ENCODE results near the gene SKOR1.

SKOR1 gene

GRCh38 chr15:67840749-67841512 lies 15.6 kb downstream of the SKOR1 start:
- no peak overlapping the region for H3K27ac ChIP-seq (ENCODE audit: low read length)
- peaks cover 5% of the 10 kb centered on the region for H3K4me1 ChIP-seq (ENCODE audit: control insufficient read depth, insufficient read depth, low read length)
- peaks cover 19% of the 10 kb centered on the region for H3K27me3 ChIP-seq (ENCODE audit: control insufficient read depth, insufficient read depth, low read length)
- H3K36me3 ChIP-seq (ENCODE audit: control insufficient read depth, insufficient read depth, low read length): peaks cover 2% of the 10 kb centered on the region; the same call in 1 of the 2 replicates
- no peak for DNase-seq (ENCODE audit: low read depth, low spot score)
- peak overlapping the region; percentile 99; the same call in 1 of the 2 replicates for H3K4me3 ChIP-seq (ENCODE audit: low read length)
- H3K9me3 ChIP-seq (ENCODE audit: control insufficient read depth, insufficient read depth, low read length): no peaks in the 10 kb centered on the region
- no CpG with 5 or more reads among the region's 17 CpGs for WGBS (ENCODE audit: insufficient coverage, insufficient read length)

DNA sequence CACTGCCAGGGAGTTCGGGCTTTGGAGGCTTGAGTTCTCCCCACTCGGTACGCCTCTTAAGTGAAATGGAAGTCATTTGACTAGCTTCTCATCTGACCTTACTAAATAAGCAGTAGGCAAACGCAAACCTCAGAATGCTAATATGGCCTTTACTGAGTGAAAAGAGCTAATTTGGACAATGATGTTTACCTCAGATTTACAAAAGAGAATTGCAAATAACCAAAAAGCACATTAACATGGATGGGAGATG lies 16.1 kb downstream of the SKOR1 start:
- peaks cover 2% of the 10 kb centered on the region; the same call in 1 of the 2 replicates for H3K36me3 ChIP-seq (ENCODE audit: control insufficient read depth, insufficient read depth, low read length)
- WGBS (ENCODE audit: insufficient coverage, insufficient read length): no CpG with 5 or more reads among the region's 4 CpGs
- peaks cover 5% of the 10 kb centered on the region for H3K4me1 ChIP-seq (ENCODE audit: control insufficient read depth, insufficient read depth, low read length)
- no peak overlapping the region for H3K27ac ChIP-seq (ENCODE audit: low read length)
- DNase-seq (ENCODE audit: low read depth, low spot score): no peak
- H3K9me3 ChIP-seq (ENCODE audit: control insufficient read depth, insufficient read depth, low read length): no peaks in the 10 kb centered on the region
- peak overlapping the region; percentile 0; the same call in 1 of the 2 replicates for H3K4me3 ChIP-seq (ENCODE audit: low read length)
- peaks cover 16% of the 10 kb centered on the region for H3K27me3 ChIP-seq (ENCODE audit: control insufficient read depth, insufficient read depth, low read length)

DNA sequence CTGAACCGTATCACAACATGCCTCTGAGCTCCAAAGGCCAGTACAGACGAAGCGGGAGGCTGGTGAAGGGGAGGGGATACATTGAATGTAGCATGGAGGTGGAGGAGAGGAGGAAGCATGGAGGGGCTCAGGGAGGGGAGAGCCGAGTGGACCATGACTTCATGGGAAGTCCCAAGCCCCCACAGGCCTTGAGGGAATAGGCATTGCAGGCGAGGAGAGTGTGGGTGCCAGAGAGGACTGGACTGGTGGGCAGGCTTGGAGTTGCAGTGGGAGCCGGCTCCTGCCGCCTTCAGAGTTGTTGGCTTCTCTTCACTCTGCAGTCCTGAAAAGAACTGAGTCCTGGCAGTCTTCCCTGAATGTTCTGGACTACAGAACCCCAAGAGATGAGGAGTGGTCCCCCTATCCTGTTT lies 17.8 kb downstream of the SKOR1 start:
- no peak for DNase-seq (ENCODE audit: low read depth, low spot score)
- H3K27me3 ChIP-seq (ENCODE audit: control insufficient read depth, insufficient read depth, low read length): peaks cover 2% of the 10 kb centered on the region; the same call in 1 of the 2 replicates
- H3K9me3 ChIP-seq (ENCODE audit: control insufficient read depth, insufficient read depth, low read length): no peaks in the 10 kb centered on the region
- WGBS (ENCODE audit: insufficient coverage, insufficient read length): no CpG with 5 or more reads among the region's 7 CpGs
- no peak overlapping the region for H3K4me3 ChIP-seq (ENCODE audit: low read length)
- peaks cover 5% of the 10 kb centered on the region for H3K4me1 ChIP-seq (ENCODE audit: control insufficient read depth, insufficient read depth, low read length)
- H3K36me3 ChIP-seq (ENCODE audit: control insufficient read depth, insufficient read depth, low read length): peaks cover 2% of the 10 kb centered on the region; the same call in 1 of the 2 replicates
- no peak overlapping the region for H3K27ac ChIP-seq (ENCODE audit: low read length)

DNA sequence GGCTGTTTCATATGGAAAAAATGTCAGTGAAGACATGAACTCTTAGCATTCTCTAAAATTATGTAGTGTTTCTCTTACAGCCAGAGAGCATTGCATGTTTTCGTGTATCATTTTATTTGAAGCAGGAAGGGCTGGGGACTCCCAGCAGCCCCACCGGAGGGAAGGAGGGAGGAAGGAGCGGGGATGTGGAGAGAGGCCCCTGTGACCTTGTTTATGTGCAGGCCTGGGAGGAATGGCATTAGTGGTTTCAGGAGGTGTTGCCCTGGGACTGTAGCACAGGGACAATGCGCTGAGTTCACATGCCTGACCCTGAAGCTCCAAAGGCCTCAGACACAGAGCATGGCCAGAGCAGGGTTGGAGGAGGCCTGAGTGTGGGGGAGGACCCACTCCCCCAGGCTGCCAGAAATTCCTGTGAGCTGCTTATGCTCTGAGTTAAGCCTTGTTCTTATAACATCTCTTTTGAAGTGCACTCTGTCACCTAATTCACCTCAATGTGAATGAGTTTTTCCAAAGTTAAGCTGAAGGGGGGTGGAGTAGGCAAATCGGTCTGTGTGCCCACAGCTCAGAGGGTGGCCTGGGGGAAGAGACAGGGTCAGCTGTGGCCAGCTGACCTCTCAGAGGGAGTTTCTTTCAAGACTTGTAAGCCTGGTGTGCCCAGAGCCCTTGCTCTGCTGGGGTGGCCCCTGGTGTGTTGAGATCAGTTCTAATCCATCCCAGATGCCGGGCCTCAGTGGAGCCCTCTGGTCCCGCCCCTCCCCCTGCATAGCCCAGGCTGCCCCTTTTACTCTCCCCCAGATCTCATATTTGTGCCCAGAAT lies 18.5 kb downstream of the SKOR1 start:
- no CpG with 5 or more reads among the region's 7 CpGs for WGBS (ENCODE audit: insufficient coverage, insufficient read length)
- H3K27ac ChIP-seq (ENCODE audit: low read length): no peak overlapping the region
- peaks cover 2% of the 10 kb centered on the region; the same call in 1 of the 2 replicates for H3K36me3 ChIP-seq (ENCODE audit: control insufficient read depth, insufficient read depth, low read length)
- no peaks in the 10 kb centered on the region for H3K9me3 ChIP-seq (ENCODE audit: control insufficient read depth, insufficient read depth, low read length)
- H3K4me1 ChIP-seq (ENCODE audit: control insufficient read depth, insufficient read depth, low read length): peaks cover 5% of the 10 kb centered on the region
- peaks cover 1% of the 10 kb centered on the region; the same call in 1 of the 2 replicates for H3K27me3 ChIP-seq (ENCODE audit: control insufficient read depth, insufficient read depth, low read length)
- H3K4me3 ChIP-seq (ENCODE audit: low read length): no peak overlapping the region
- DNase-seq (ENCODE audit: low read depth, low spot score): no peak

DNA sequence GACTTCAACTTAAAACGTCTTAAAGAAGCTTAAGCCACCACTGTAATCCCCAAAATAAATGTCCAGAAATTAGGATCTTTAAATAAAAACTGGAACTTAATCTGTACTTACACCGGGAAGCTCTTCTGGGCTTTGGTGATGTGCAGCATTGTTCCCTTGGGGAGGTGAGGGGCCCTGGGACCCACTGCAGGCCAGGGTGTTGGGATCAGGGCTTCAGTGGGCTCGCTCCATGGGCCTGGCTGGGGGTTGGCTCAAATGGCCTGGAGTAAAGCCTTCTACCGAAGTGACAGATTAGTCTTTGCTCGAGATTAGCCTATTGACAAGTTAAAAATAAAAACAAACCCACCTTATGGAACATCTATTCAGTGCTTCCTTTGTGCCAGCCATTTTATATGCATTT lies 20.7 kb downstream of the SKOR1 start:
- peaks cover 5% of the 10 kb centered on the region for H3K4me1 ChIP-seq (ENCODE audit: control insufficient read depth, insufficient read depth, low read length)
- no CpG with 5 or more reads among the region's 5 CpGs for WGBS (ENCODE audit: insufficient coverage, insufficient read length)

DNA sequence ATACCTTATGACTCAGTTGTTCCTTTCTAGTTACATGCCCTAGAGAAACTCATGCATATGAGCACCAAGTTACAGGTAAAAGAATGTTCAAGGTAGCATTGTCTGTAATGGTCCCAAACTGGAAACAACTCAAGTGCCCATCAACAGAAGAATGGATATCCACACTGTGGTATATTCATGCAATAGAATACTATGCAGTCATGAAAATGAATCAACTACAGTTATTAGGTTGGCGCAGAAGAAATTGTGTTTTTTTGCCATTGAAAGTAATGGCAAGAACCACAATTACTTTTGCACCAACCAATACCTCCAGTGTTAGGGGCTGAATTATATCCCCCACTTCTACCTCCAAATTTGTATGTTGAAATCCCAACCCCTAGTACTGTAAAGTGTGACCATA lies 24.2 kb downstream of the SKOR1 start:
- Histone ChIP-seq H3K4me1 (ENCODE audit: control insufficient read depth, insufficient read depth, low read length) (peaks cover 2% of the 10 kb centered on the region; the same call in 1 of the 2 replicates), H3K27me3 (ENCODE audit: control insufficient read depth, insufficient read depth, low read length) (no peaks in the 10 kb centered on the region), H3K36me3 (ENCODE audit: control insufficient read depth, insufficient read depth, low read length) (no peaks in the 10 kb centered on the region), H3K4me3 (ENCODE audit: low read length) (no peak overlapping the region), H3K27ac (ENCODE audit: low read length) (no peak overlapping the region), H3K9me3 (ENCODE audit: control insufficient read depth, insufficient read depth, low read length) (no peaks in the 10 kb centered on the region)
- DNase-seq (ENCODE audit: low read depth, low spot score): no peak
- no CpG with 5 or more reads among the region's 1 CpG for WGBS (ENCODE audit: insufficient coverage, insufficient read length)

More for the DNA sequence above, 20.7 kb downstream of the SKOR1 start:
- Histone ChIP-seq H3K36me3 (ENCODE audit: control insufficient read depth, insufficient read depth, low read length) (no peaks in the 10 kb centered on the region), H3K27ac (ENCODE audit: low read length) (no peak overlapping the region), H3K4me3 (ENCODE audit: low read length) (no peak overlapping the region), H3K9me3 (ENCODE audit: control insufficient read depth, insufficient read depth, low read length) (no peaks in the 10 kb centered on the region), H3K27me3 (ENCODE audit: control insufficient read depth, insufficient read depth, low read length) (no peaks in the 10 kb centered on the region)
- DNase-seq (ENCODE audit: low read depth, low spot score): no peak

DNA sequence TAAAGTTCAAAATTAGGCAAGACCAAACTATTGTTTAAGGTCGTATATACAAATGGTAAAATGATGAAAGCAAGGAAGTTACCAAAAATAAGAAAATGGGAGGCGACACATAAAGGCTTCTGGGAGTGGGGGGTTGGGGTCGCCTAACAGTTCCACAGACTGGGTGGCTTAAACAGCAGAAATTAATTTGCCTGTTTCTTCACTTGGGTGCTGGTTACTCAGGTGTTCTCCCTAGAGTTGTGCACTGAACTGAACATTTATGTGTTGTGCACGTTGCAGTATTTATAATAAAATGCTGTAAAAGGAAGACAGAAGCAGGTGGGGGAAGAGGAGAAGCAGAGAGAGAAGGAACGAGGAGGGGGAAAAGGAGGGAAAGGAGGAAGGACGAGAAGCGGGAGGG lies 25.0 kb downstream of the SKOR1 start:
- Histone ChIP-seq H3K27ac (ENCODE audit: low read length) (no peak overlapping the region), H3K4me1 (ENCODE audit: control insufficient read depth, insufficient read depth, low read length) (peaks cover 2% of the 10 kb centered on the region; the same call in 1 of the 2 replicates), H3K4me3 (ENCODE audit: low read length) (no peak overlapping the region), H3K9me3 (ENCODE audit: control insufficient read depth, insufficient read depth, low read length) (no peaks in the 10 kb centered on the region), H3K36me3 (ENCODE audit: control insufficient read depth, insufficient read depth, low read length) (no peaks in the 10 kb centered on the region), H3K27me3 (ENCODE audit: control insufficient read depth, insufficient read depth, low read length) (no peaks in the 10 kb centered on the region)
- no peak for DNase-seq (ENCODE audit: low read depth, low spot score)
- WGBS (ENCODE audit: insufficient coverage, insufficient read length): no CpG with 5 or more reads among the region's 7 CpGs

DNA sequence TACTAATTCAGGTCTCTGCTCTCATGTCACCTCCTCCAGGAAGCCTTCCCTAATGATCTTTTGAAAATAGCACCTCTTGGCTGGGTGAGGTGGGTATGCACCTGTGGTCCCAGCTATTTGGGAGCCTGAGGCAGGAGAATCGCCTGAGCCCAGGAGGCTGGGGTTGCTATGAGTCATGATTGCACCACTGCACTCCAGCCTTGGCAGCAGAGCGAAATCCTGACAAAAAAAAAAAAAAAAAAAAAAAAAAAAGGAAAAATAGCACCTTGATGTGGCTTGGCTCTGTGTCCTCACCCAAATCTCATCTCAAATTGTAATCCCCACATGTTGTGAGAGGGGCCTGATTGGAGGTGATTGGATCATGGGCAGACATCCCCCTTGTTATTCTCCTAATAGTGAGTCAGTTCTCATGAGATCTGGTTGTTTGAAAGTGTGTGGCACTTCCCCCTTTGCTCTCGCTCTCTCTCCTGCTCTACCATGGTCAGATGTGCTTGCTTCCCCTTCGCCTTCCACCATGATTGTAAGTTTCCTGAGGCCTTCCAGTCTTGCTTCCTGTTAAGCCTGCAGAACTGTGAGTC lies 25.8 kb downstream of the SKOR1 start:
- Histone ChIP-seq H3K9me3 (ENCODE audit: control insufficient read depth, insufficient read depth, low read length) (no peaks in the 10 kb centered on the region), H3K4me3 (ENCODE audit: low read length) (no peak overlapping the region), H3K4me1 (ENCODE audit: control insufficient read depth, insufficient read depth, low read length) (peaks cover 2% of the 10 kb centered on the region; the same call in 1 of the 2 replicates), H3K27ac (ENCODE audit: low read length) (no peak overlapping the region), H3K36me3 (ENCODE audit: control insufficient read depth, insufficient read depth, low read length) (no peaks in the 10 kb centered on the region), H3K27me3 (ENCODE audit: control insufficient read depth, insufficient read depth, low read length) (no peaks in the 10 kb centered on the region)
- DNase-seq (ENCODE audit: low read depth, low spot score): no peak
- no CpG with 5 or more reads among the region's 4 CpGs for WGBS (ENCODE audit: insufficient coverage, insufficient read length)

DNA sequence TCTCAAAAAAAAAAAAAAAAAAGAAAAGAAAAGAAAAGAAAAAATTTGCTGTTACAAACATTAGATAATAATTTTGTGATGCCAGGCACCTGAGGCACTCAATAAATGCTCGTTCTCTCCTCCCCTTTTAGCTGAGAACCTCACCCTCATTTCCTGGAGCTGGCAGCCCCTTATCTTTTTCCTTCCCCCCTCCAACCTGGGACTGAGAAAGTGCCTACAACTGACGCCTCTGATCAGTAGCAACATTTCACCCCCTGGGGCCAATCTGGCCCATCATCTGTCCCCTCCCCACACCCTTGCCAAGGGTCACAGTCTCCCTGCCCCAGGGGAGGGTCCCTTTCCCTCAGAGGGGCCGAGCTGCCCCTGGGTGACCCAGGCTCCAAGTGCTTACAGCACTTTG lies 27.1 kb downstream of the SKOR1 start:
- Histone ChIP-seq H3K36me3 (ENCODE audit: control insufficient read depth, insufficient read depth, low read length) (no peaks in the 10 kb centered on the region), H3K4me1 (ENCODE audit: control insufficient read depth, insufficient read depth, low read length) (peaks cover 2% of the 10 kb centered on the region; the same call in 1 of the 2 replicates), H3K27ac (ENCODE audit: low read length) (no peak overlapping the region), H3K9me3 (ENCODE audit: control insufficient read depth, insufficient read depth, low read length) (no peaks in the 10 kb centered on the region), H3K27me3 (ENCODE audit: control insufficient read depth, insufficient read depth, low read length) (no peaks in the 10 kb centered on the region), H3K4me3 (ENCODE audit: low read length) (no peak overlapping the region)
- WGBS (ENCODE audit: insufficient coverage, insufficient read length): no CpG with 5 or more reads among the region's 3 CpGs
- no peak for DNase-seq (ENCODE audit: low read depth, low spot score)

DNA sequence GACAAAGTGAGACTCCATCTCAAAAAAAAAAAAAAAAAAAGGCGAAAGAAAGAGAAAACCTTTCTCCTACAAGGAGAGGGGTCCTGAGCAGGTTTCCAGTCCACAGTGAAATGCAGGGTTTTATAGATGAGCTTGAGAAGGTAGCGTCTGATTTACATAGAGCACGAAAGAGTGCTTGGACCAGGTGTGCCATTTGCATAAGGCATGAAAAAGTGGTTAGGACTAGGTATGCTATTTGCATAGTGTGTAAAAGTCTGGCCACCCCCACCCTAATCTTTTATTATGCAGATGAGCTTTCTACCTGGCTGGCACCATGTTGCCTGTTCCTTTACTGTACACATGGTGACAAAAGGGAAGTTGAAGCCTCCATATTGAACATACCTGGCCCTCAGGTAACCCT lies 28.1 kb downstream of the SKOR1 start:
- Histone ChIP-seq H3K27ac (ENCODE audit: low read length) (no peak overlapping the region), H3K4me3 (ENCODE audit: low read length) (no peak overlapping the region), H3K9me3 (ENCODE audit: control insufficient read depth, insufficient read depth, low read length) (no peaks in the 10 kb centered on the region), H3K4me1 (ENCODE audit: control insufficient read depth, insufficient read depth, low read length) (peaks cover 2% of the 10 kb centered on the region; the same call in 1 of the 2 replicates), H3K36me3 (ENCODE audit: control insufficient read depth, insufficient read depth, low read length) (no peaks in the 10 kb centered on the region), H3K27me3 (ENCODE audit: control insufficient read depth, insufficient read depth, low read length) (no peaks in the 10 kb centered on the region)
- WGBS (ENCODE audit: insufficient coverage, insufficient read length): no CpG with 5 or more reads among the region's 3 CpGs
- no peak for DNase-seq (ENCODE audit: low read depth, low spot score)

All from iPS DF 6.9 (cell line).